ENCODE data around the gene GIT2.

GIT2 gene

GRCh38 chr12:109925185-109925840 lies 70.9 kb downstream of the GIT2 start:
- no peak overlapping the region for H2AK5ac ChIP-seq (ENCODE audit: low read length)
- no CpG with 5 or more reads among the region's 20 CpGs for WGBS (ENCODE audit: extremely low coverage, insufficient coverage, insufficient read length)
- no peak overlapping the region for H2BK12ac ChIP-seq (ENCODE audit: low read length)
- H3K36me3 ChIP-seq (ENCODE audit: control insufficient read depth in 1 of 2, insufficient read depth in 2 of 2, low read length in 2 of 2): peaks cover 4 to 5% of the 10 kb centered on the region in 2 experiments
- H3K79me1 ChIP-seq (ENCODE audit: low read length): no peaks in the 10 kb centered on the region
- no peak overlapping the region for H3K18ac ChIP-seq (ENCODE audit: low read length)
- no peak overlapping the region for H3K23ac ChIP-seq (ENCODE audit: low read length)
- H3K4me2 ChIP-seq (ENCODE audit: low read length): no peak overlapping the region
- no peak overlapping the region for H2BK5ac ChIP-seq (ENCODE audit: low read depth, low read length, poor library complexity)
- DNase-seq: no peak
- H3K79me2 ChIP-seq (ENCODE audit: control insufficient read depth, insufficient read depth, low read length, poor library complexity): no peaks in the 10 kb centered on the region
- no peak overlapping the region for H3K27ac ChIP-seq (ENCODE audit: low read depth, low read length)
- H4K12ac ChIP-seq (ENCODE audit: low read depth, low read length): no peak overlapping the region
- no peak overlapping the region for H3K14ac ChIP-seq (ENCODE audit: low read length)
- H2BK120ac ChIP-seq (ENCODE audit: insufficient read depth, low read length, poor library complexity): no peak overlapping the region
- H3K4me1 ChIP-seq (ENCODE audit: control insufficient read depth in 1 of 2, insufficient read depth in 2 of 2, low read length in 2 of 2): no peaks in the 10 kb centered on the region
- H4K91ac ChIP-seq (ENCODE audit: low read depth, low read length): no peak overlapping the region
- H3K9ac ChIP-seq (ENCODE audit: low read length): no peak overlapping the region
- H2AFZ ChIP-seq (ENCODE audit: insufficient read depth, low read length, poor library complexity): no peak overlapping the region
- no peak overlapping the region for H3K4me3 ChIP-seq (ENCODE audit: low read depth, low read length)
- H3K9me3 ChIP-seq (ENCODE audit: insufficient read depth, low read depth, low read length): no peaks in the 10 kb centered on the region
- H3K4ac ChIP-seq (ENCODE audit: low read depth, low read length): no peak overlapping the region
- no peak overlapping the region for H4K8ac ChIP-seq (ENCODE audit: low read depth, low read length)
- H3K27me3 ChIP-seq (ENCODE audit: insufficient read depth, low read length): no peaks in the 10 kb centered on the region

GRCh38 chr12:109923481-109924245 lies 72.5 kb downstream of the GIT2 start:
- Histone ChIP-seq H4K91ac (ENCODE audit: low read depth, low read length) (no peak overlapping the region), H2AK5ac (ENCODE audit: low read length) (no peak overlapping the region), H3K27me3 (ENCODE audit: insufficient read depth, low read length) (no peaks in the 10 kb centered on the region), H4K12ac (ENCODE audit: low read depth, low read length) (no peak overlapping the region), H3K4me1 (ENCODE audit: control insufficient read depth in 1 of 2, insufficient read depth in 2 of 2, low read length in 2 of 2) (no peaks in the 10 kb centered on the region), H3K27ac (ENCODE audit: low read depth, low read length) (no peak overlapping the region), H2BK5ac (ENCODE audit: low read depth, low read length, poor library complexity) (no peak overlapping the region), H3K23ac (ENCODE audit: low read length) (no peak overlapping the region), H3K14ac (ENCODE audit: low read length) (no peak overlapping the region), H3K18ac (ENCODE audit: low read length) (no peak overlapping the region), H3K4ac (ENCODE audit: low read depth, low read length) (no peak overlapping the region), H2BK120ac (ENCODE audit: insufficient read depth, low read length, poor library complexity) (no peak overlapping the region), H3K36me3 (ENCODE audit: control insufficient read depth in 1 of 2, insufficient read depth in 2 of 2, low read length in 2 of 2) (peaks cover 2 to 4% of the 10 kb centered on the region in 2 experiments), H3K4me3 (ENCODE audit: low read depth, low read length) (no peak overlapping the region), H2AFZ (ENCODE audit: insufficient read depth, low read length, poor library complexity) (no peak overlapping the region), H2BK12ac (ENCODE audit: low read length) (no peak overlapping the region), H3K4me2 (ENCODE audit: low read length) (no peak overlapping the region), H3K79me2 (ENCODE audit: control insufficient read depth, insufficient read depth, low read length, poor library complexity) (no peaks in the 10 kb centered on the region), H3K79me1 (ENCODE audit: low read length) (no peaks in the 10 kb centered on the region), H3K9ac (ENCODE audit: low read length) (no peak overlapping the region), H3K9me3 (ENCODE audit: insufficient read depth, low read depth, low read length) (no peaks in the 10 kb centered on the region), H4K8ac (ENCODE audit: low read depth, low read length) (no peak overlapping the region)
- no CpG with 5 or more reads among the region's 17 CpGs for WGBS (ENCODE audit: extremely low coverage, insufficient coverage, insufficient read length)
- DNase-seq: no peak

- no peak overlapping the region for H2AFZ ChIP-seq (ENCODE audit: insufficient read depth, low read length, poor library complexity)
- no peak overlapping the region for H3K4me3 ChIP-seq (ENCODE audit: low read depth, low read length)
- no peak overlapping the region for H3K4me2 ChIP-seq (ENCODE audit: low read length)
- H3K27ac ChIP-seq (ENCODE audit: low read depth, low read length): no peak overlapping the region
- peaks cover 0 to 2% of the 10 kb centered on the region in 2 experiments for H3K36me3 ChIP-seq (ENCODE audit: control insufficient read depth in 1 of 2, insufficient read depth in 2 of 2, low read length in 2 of 2)
- H3K4ac ChIP-seq (ENCODE audit: low read depth, low read length): no peak overlapping the region
- H2BK12ac ChIP-seq (ENCODE audit: low read length): no peak overlapping the region
- no peaks in the 10 kb centered on the region for H3K79me1 ChIP-seq (ENCODE audit: low read length)
- no peaks in the 10 kb centered on the region for H3K9me3 ChIP-seq (ENCODE audit: insufficient read depth, low read depth, low read length)
- no peaks in the 10 kb centered on the region for H3K79me2 ChIP-seq (ENCODE audit: control insufficient read depth, insufficient read depth, low read length, poor library complexity)
- no peak overlapping the region for H3K18ac ChIP-seq (ENCODE audit: low read length)
- H4K91ac ChIP-seq (ENCODE audit: low read depth, low read length): no peak overlapping the region
- H3K9ac ChIP-seq (ENCODE audit: low read length): no peak overlapping the region
- no peak for DNase-seq
- no peak overlapping the region for H2AK5ac ChIP-seq (ENCODE audit: low read length)
- H3K27me3 ChIP-seq (ENCODE audit: insufficient read depth, low read length): no peaks in the 10 kb centered on the region
- H3K23ac ChIP-seq (ENCODE audit: low read length): no peak overlapping the region
- H3K4me1 ChIP-seq (ENCODE audit: control insufficient read depth in 1 of 2, insufficient read depth in 2 of 2, low read length in 2 of 2): no peaks in the 10 kb centered on the region
- peak overlapping the region; percentile 82 for H4K12ac ChIP-seq (ENCODE audit: low read depth, low read length)
- H2BK120ac ChIP-seq (ENCODE audit: insufficient read depth, low read length, poor library complexity): no peak overlapping the region
- WGBS (ENCODE audit: extremely low coverage, insufficient coverage, insufficient read length): no CpG with 5 or more reads among the region's 5 CpGs
- no peak overlapping the region for H4K8ac ChIP-seq (ENCODE audit: low read depth, low read length)
- H2BK5ac ChIP-seq (ENCODE audit: low read depth, low read length, poor library complexity): no peak overlapping the region
- H3K14ac ChIP-seq (ENCODE audit: low read length): no peak overlapping the region
Measured at GRCh38 chr12:109923038-109923437, 73.1 kb downstream of the GIT2 start.

- Histone ChIP-seq H4K8ac (ENCODE audit: low read depth, low read length) (no peak overlapping the region), H4K12ac (ENCODE audit: low read depth, low read length) (no peak overlapping the region), H3K27me3 (ENCODE audit: insufficient read depth, low read length) (no peaks in the 10 kb centered on the region), H3K79me2 (ENCODE audit: control insufficient read depth, insufficient read depth, low read length, poor library complexity) (no peaks in the 10 kb centered on the region), H2BK5ac (ENCODE audit: low read depth, low read length, poor library complexity) (no peak overlapping the region), H3K4me1 (ENCODE audit: control insufficient read depth in 1 of 2, insufficient read depth in 2 of 2, low read length in 2 of 2) (no peaks in the 10 kb centered on the region), H3K36me3 (ENCODE audit: control insufficient read depth in 1 of 2, insufficient read depth in 2 of 2, low read length in 2 of 2) (peaks cover 3 to 9% of the 10 kb centered on the region in 2 experiments), H3K4ac (ENCODE audit: low read depth, low read length) (no peak overlapping the region), H4K91ac (ENCODE audit: low read depth, low read length) (no peak overlapping the region), H3K27ac (ENCODE audit: low read depth, low read length) (no peak overlapping the region), H3K9me3 (ENCODE audit: insufficient read depth, low read depth, low read length) (no peaks in the 10 kb centered on the region), H2AK5ac (ENCODE audit: low read length) (no peak overlapping the region), H2AFZ (ENCODE audit: insufficient read depth, low read length, poor library complexity) (no peak overlapping the region), H3K14ac (ENCODE audit: low read length) (no peak overlapping the region), H2BK120ac (ENCODE audit: insufficient read depth, low read length, poor library complexity) (no peak overlapping the region), H3K23ac (ENCODE audit: low read length) (no peak overlapping the region), H2BK12ac (ENCODE audit: low read length) (no peak overlapping the region), H3K4me2 (ENCODE audit: low read length) (no peak overlapping the region), H3K79me1 (ENCODE audit: low read length) (no peaks in the 10 kb centered on the region), H3K9ac (ENCODE audit: low read length) (no peak overlapping the region), H3K18ac (ENCODE audit: low read length) (no peak overlapping the region), H3K4me3 (ENCODE audit: low read depth, low read length) (no peak overlapping the region)
- no CpG with 5 or more reads among the region's 4 CpGs for WGBS (ENCODE audit: extremely low coverage, insufficient coverage, insufficient read length)
- no peak for DNase-seq
Measured at GRCh38 chr12:109921982-109922381, 74.2 kb downstream of the GIT2 start.
